Spleen (tissue), 11 donors: Measurements from ENCODE around the gene DRD1. TPM values are rescaled to one million over a fixed set of nuclear protein-coding genes. Genes with fewer than 3 reads are reported as not detected.

Experiments used
- DNase-seq: peaks from one replicate; pipeline ENCODE4 v3.0.0-alpha.2; 2020
- H3K27ac ChIP-seq, 8 donors: fragments of 200-600 bp; sonication (generic) in 7 of 8; 1 replicate in 4 of 8; 2 replicates in 4 of 8; pipeline versions ENCODE4 v1.5.0 to v1.8.0; 2016 to 2021; ENCODE audit warnings: inconsistent platforms in 4 of 8, mild to moderate bottlenecking in 4 of 8, moderate library complexity in 1 of 8
- H3K27me3 ChIP-seq, 7 donors: fragments of 200-600 bp; sonication (generic) in 6 of 7; replicated peaks in 1 of 7; 1 replicate in 4 of 7; 2 replicates in 3 of 7; pipeline versions ENCODE4 v1.5.0 to v1.8.0; 2016 to 2021; ENCODE audit warnings: inconsistent platforms in 3 of 7, mild to moderate bottlenecking in 1 of 7
- H3K36me3 ChIP-seq, 6 donors: fragments of 200-600 bp; sonication (generic) in 5 of 6; 1 replicate in 4 of 6; 2 replicates in 2 of 6; pipeline versions ENCODE4 v1.5.0 to v1.8.0; 2016 to 2021; ENCODE audit warnings: inconsistent platforms in 2 of 6
- H3K4me1 ChIP-seq, 6 donors: fragments of 200-600 bp; sonication (generic) in 5 of 6; 1 replicate in 3 of 6; 2 replicates in 3 of 6; pipeline versions ENCODE4 v1.5.0 to v1.8.0; 2016 to 2021; ENCODE audit warnings: inconsistent platforms in 3 of 6
- H3K4me3 ChIP-seq, 8 donors: fragments of 200-600 bp; sonication (generic) in 7 of 8; 1 replicate in 4 of 8; 2 replicates in 4 of 8; pipeline versions ENCODE4 v1.5.0 to v1.8.0; 2016 to 2021; ENCODE audit warnings: inconsistent platforms in 4 of 8, mild to moderate bottlenecking in 4 of 8, moderate library complexity in 2 of 8
- H3K9me3 ChIP-seq, 8 donors: fragments of 200-600 bp; sonication (generic) in 7 of 8; 1 replicate in 4 of 8; 2 replicates in 4 of 8; pipeline versions ENCODE4 v1.5.0 to v1.8.0; 2016 to 2021; ENCODE audit warnings: inconsistent platforms in 4 of 8
- POLR2A ChIP-seq, 3 donors: fragments of 450-650 bp; IDR thresholded peaks; one replicate each; pipeline ENCODE4 v1.5.1; 2017; ENCODE audit warnings: antibody characterized with exemption in 3 of 3, mild to moderate bottlenecking in 1 of 3
- POLR2AphosphoS5 ChIP-seq, 3 donors: sonication (generic); formaldehyde crosslinking; IDR thresholded peaks; one replicate each; pipeline ENCODE4 v1.5.1; 2017; ENCODE audit warnings: antibody characterized with exemption in 3 of 3
- WGBS, 5 donors: extraction: QIAGEN DNeasy Blood & Tissue Kit in 3 of 5; methylation state at CpG; one replicate each; pipeline versions ENCODE4 v1.1.5 to v1.1.7; 2013 to 2018; 5-methylcytosine and 5-hydroxymethylcytosine counted together
- intact Hi-C: fragments of 100-400 bp; cut with DNase I; formaldehyde crosslinking; loops from one replicate; pipeline ENCODE4 v1.15.0; 2023; ENCODE audit warnings: low total_unique reads
- polyA plus RNA-seq, 3 donors: library from polyadenylated mRNA; stranded (reverse); fragments of 200-250 nt; gene quantifications; one replicate each; pipeline ENCODE4 v1.2.1, GENCODE V29; 2013
- total RNA-seq, 7 donors: library from RNA; depleted of rRNA in 3 of 7; stranded (reverse); fragments of >200 nt in 3 of 7; fragmentation: NEBNext Ultra II Directional in 4 of 7; extraction: Animal tissue kit (Norgen Biotek cat#: 25700) in 4 of 7; gene quantifications; one replicate each; pipeline versions ENCODE4 v1.1.0 to v1.2.1, GENCODE V29; 2016 to 2021
- TF ChIP-seq, protein P1 (sequence below), 11 experiments: fragments of 200-600 bp in 7 of 11; fragments of 450-650 bp in 4 of 11; sonication (generic) in 4 of 11; IDR thresholded peaks in 8 of 11; conservative IDR thresholded peaks in 3 of 11; 1 replicate in 7 of 11; 2 replicates in 4 of 11; pipeline versions ENCODE4 v1.4.0 to v1.8.0; 2016 to 2021; ENCODE audit warnings: antibody characterized with exemption in 11 of 11, inconsistent platforms in 4 of 11, mild to moderate bottlenecking in 1 of 11
- donor health status: healthy with polysubstance abuse.
- donor health status: DM: no; HTN: no; CAD: no; lungs with moderate emphysema.
- donor health status: DM: no; HTN: no; CAD: no.
- donor health status: Bipolar disorder and iron deficiency.
- donor health status: healthy.
- donor health status: DM: no; HTN: no; CAD: no.
- donor health status: DM: yes; HTN: yes; CAD: no.

DRD1 gene
- total and polyA plus RNA-seq, 10 donors = 0.03 to 0.83 (median 0.11) TPM; not detected in 3

DNA sequence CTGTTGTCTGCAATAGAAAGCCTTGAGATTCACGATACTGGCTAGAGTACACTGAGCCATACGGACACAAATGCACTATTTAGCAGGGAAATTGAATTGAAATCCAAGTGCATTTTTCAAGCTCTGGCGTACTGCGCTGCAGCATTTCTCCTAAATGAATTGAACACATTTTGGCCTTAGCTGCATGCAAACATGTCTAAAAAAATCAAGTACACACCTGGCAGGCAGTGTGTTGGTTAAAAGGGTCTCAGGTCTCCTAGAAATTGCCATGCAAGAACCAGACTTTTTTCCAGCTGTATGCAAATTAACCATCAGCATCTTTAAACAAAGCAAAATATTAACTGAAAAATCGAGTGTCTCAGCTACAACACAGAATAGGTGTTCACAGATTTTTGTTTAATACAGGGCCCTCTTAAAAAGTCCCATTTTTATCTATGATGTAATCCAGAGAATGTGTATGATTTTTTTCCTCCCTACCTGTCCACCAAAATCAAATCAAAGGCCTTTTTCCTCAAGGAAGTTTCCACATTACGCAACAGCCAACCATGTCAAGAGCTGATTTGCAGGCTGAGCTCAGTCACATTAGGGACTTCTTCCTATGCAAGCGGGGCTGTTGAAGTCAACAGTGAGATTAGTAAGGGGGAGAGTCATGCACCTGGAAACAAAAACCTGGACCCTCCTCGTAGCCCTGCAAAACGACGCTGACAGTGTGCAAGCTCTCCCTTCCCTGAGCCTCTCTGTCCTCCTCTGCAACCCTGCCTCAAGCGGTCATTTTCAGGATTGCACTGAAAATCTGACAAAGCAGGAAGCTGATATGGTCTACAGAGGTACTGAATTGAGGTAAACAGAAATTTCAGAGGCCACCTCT is 20.3 kb upstream of the DRD1 start:
- H3K4me3 ChIP-seq = no peak overlapping the region
- H3K27ac ChIP-seq = no peak overlapping the region
- no peaks in the 10 kb centered on the region for H3K9me3 ChIP-seq
- WGBS, 5 donors = 48 to 50% (median 50%) methylated on average over 11 of the region's 11 CpGs
- no peaks in the 10 kb centered on the region for H3K36me3 ChIP-seq
- peaks cover 0 to 8% (median 2%) of the 10 kb centered on the region in 6 donors for H3K4me1 ChIP-seq
- TF ChIP-seq, protein P1, sequence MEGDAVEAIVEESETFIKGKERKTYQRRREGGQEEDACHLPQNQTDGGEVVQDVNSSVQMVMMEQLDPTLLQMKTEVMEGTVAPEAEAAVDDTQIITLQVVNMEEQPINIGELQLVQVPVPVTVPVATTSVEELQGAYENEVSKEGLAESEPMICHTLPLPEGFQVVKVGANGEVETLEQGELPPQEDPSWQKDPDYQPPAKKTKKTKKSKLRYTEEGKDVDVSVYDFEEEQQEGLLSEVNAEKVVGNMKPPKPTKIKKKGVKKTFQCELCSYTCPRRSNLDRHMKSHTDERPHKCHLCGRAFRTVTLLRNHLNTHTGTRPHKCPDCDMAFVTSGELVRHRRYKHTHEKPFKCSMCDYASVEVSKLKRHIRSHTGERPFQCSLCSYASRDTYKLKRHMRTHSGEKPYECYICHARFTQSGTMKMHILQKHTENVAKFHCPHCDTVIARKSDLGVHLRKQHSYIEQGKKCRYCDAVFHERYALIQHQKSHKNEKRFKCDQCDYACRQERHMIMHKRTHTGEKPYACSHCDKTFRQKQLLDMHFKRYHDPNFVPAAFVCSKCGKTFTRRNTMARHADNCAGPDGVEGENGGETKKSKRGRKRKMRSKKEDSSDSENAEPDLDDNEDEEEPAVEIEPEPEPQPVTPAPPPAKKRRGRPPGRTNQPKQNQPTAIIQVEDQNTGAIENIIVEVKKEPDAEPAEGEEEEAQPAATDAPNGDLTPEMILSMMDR (IDR thresholded peaks at IDR 0.05 in 8 of 11, conservative IDR thresholded peaks at IDR 0.05 in 3 of 11) = peak; percentile 35 to 82 (median 58)
- no peak for TF ChIP-seq POLR2A (IDR thresholded peaks at IDR 0.05)
- TF ChIP-seq POLR2AphosphoS5 (IDR thresholded peaks at IDR 0.05) = no peak
- H3K27me3 ChIP-seq = peaks cover 0 to 26% (median 0%) of the 10 kb centered on the region in 7 donors
- intact Hi-C loops = no loop called here
- no peak for DNase-seq

DNA sequence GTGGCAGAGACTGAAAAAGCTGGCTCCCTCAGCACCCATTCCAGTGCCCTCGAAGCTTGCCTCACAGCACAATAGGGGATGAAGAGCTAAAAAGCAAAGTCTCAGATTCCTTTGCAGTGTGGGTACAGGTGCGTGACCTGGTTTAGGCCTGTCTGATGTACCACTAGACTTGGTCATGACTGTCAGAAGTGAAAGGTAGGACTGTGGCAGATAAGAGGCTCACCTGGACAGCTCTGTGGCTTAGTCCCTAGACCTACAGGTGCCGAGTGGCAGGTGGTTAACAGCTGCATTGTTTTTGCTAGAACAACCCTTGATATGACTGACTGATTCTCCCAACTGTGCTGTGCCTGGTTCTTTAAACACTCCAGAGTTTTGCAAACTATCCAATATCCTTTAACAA is 19.7 kb upstream of the DRD1 start:
- Histone ChIP-seq H3K9me3 (no peaks in the 10 kb centered on the region), H3K4me3 (no peak overlapping the region), H3K4me1 (peaks cover 0 to 8% (median 2%) of the 10 kb centered on the region in 6 donors), H3K36me3 (no peaks in the 10 kb centered on the region), H3K27me3 (peaks cover 0 to 33% (median 0%) of the 10 kb centered on the region in 7 donors), H3K27ac (no peak overlapping the region)
- no peak for DNase-seq
- WGBS, 5 donors = 79 to 88% (median 86%) methylated on average over 3 of the region's 3 CpGs
- TF ChIP-seq POLR2A (IDR thresholded peaks at IDR 0.05) = no peak
- no peak for TF ChIP-seq POLR2AphosphoS5 (IDR thresholded peaks at IDR 0.05)
- TF ChIP-seq, protein P1 (IDR thresholded peaks at IDR 0.05 in 8 of 11, conservative IDR thresholded peaks at IDR 0.05 in 3 of 11) = no peak
- intact Hi-C loops = no loop called here

DNA sequence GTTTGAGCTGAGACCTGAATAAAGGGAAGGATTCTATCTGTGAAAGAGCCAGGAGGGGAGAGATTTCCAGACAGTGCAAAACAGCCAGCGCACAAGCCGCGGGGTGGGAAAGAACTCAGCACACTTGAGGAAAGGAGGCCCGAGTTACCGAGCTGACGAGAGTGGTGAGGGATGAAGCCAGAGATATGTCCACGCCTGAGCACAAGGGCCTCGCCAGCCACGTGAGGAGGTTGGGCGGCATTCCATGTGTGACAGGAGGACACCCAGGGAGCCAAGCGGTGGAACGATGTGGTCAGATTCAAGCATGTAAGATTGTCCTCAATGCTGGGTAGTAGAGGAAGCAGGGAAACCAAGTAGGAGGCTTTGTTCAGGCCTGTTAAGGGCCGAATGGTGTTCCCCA is 17.4 kb upstream of the DRD1 start:
- Histone ChIP-seq H3K36me3 (no peaks in the 10 kb centered on the region), H3K27me3 (peaks cover 0 to 42% (median 0%) of the 10 kb centered on the region in 7 donors), H3K4me3 (no peak overlapping the region), H3K4me1 (peaks cover 0 to 8% (median 2%) of the 10 kb centered on the region in 6 donors), H3K27ac (no peak overlapping the region), H3K9me3 (no peaks in the 10 kb centered on the region)
- TF ChIP-seq, protein P1 (IDR thresholded peaks at IDR 0.05 in 8 of 11, conservative IDR thresholded peaks at IDR 0.05 in 3 of 11) = no peak
- no peak for TF ChIP-seq POLR2AphosphoS5 (IDR thresholded peaks at IDR 0.05)
- TF ChIP-seq POLR2A (IDR thresholded peaks at IDR 0.05) = no peak
- intact Hi-C loops = no loop called here
- no peak for DNase-seq
- 88 to 93% (median 91%) methylated on average over 13 of the region's 13 CpGs for WGBS, 5 donors

DNA sequence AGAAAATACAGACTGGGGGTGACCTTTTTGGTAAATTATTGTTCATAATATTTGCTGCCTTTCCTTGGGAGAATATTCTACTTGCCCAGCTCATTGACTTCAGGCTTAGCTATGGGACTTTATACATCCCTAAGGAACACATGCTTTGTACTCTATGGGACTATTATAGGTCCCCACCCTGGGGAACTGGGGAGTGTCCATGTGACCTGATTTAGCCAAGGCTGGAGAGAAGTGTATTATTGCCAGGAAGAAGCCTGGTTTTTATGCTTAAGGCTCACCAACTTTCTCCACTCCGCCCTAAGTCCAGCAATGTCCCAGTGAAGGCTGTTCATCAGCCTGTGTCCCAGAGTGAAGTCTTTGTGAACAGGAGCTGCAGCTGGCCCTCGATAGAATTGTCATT is 16.6 kb upstream of the DRD1 start:
- Histone ChIP-seq H3K4me1 (peaks cover 0 to 8% (median 2%) of the 10 kb centered on the region in 6 donors), H3K27me3 (peaks cover 0 to 45% (median 0%) of the 10 kb centered on the region in 7 donors), H3K36me3 (no peaks in the 10 kb centered on the region), H3K27ac (no peak overlapping the region), H3K9me3 (no peaks in the 10 kb centered on the region), H3K4me3 (no peak overlapping the region)
- WGBS, 5 donors = 79 to 94% (median 89%) methylated on average over 2 of the region's 2 CpGs
- intact Hi-C loops = no loop called here
- DNase-seq = no peak
- TF ChIP-seq POLR2A (IDR thresholded peaks at IDR 0.05) = no peak
